Peyer's patch (tissue), 4 donors: ENCODE results near the gene CALN1. TPM values are rescaled to one million over a fixed set of nuclear protein-coding genes. Genes with fewer than 3 reads are reported as not detected.

Experiments used
- DNase-seq, 3 donors: peaks; one replicate each; pipeline ENCODE4 v3.0.0-alpha.2; 2017 to 2019
- H3K27ac ChIP-seq, 4 donors: fragments of 200-600 bp; sonication (generic); one replicate each; pipeline ENCODE4 v1.5.1; 2016 to 2019
- H3K27me3 ChIP-seq, 2 donors: fragments of 200-600 bp; sonication (generic); one replicate each; pipeline ENCODE4 v1.5.1; 2019
- H3K36me3 ChIP-seq, 3 donors: fragments of 200-600 bp; sonication (generic); one replicate each; pipeline ENCODE4 v1.5.1; 2016 to 2019
- H3K4me1 ChIP-seq, 4 donors: fragments of 200-600 bp; sonication (generic); one replicate each; pipeline ENCODE4 v1.5.1; 2016 to 2019
- H3K4me3 ChIP-seq, 4 donors: fragments of 200-600 bp; sonication (generic); 1 replicate in 3 of 4; 2 replicates in 1 of 4; pipeline ENCODE4 v1.5.1; 2016 to 2019; ENCODE audit warnings: mild to moderate bottlenecking in 1 of 4
- H3K9me3 ChIP-seq, 4 donors: fragments of 200-600 bp; sonication (generic); one replicate each; pipeline ENCODE4 v1.5.1; 2016 to 2019; ENCODE audit warnings: mild to moderate bottlenecking in 1 of 4
- CTCF ChIP-seq, 6 experiments: fragments of 450-650 bp in 4 of 6; fragments of 200-600 bp in 2 of 6; sonication (generic) in 1 of 6; IDR thresholded peaks; one replicate each; pipeline ENCODE4 v1.5.1; 2017 to 2019; ENCODE audit warnings: antibody characterized with exemption in 6 of 6, mild to moderate bottlenecking in 3 of 6, moderate library complexity in 1 of 6
- POLR2A ChIP-seq, 2 donors: fragments of 450-650 bp; IDR thresholded peaks; one replicate each; pipeline ENCODE4 v1.5.1; 2017; ENCODE audit warnings: antibody characterized with exemption in 2 of 2, mild to moderate bottlenecking in 2 of 2, moderate library complexity in 2 of 2
- total RNA-seq, 4 donors: library from RNA; depleted of rRNA; stranded (reverse); fragments of >200 nt; gene quantifications; one replicate each; pipeline ENCODE4 v1.1.0, GENCODE V29; 2016

The CALN1 gene
- total RNA-seq, 4 donors from 2014 or later, result 0.13 TPM; not detected in 3

- TF ChIP-seq CTCF (IDR thresholded peaks at IDR 0.05) (no peak), POLR2A (IDR thresholded peaks at IDR 0.05) (no peak)
Observed at GRCh38 chr7:72445075-72445474, 32.9 kb upstream of the CALN1 start.

GRCh38 chr7:72444026-72444776, 32.1 kb upstream of the CALN1 start:
- no peak for TF ChIP-seq CTCF (IDR thresholded peaks at IDR 0.05)
- no peak for TF ChIP-seq POLR2A (IDR thresholded peaks at IDR 0.05)
- H3K9me3 ChIP-seq, result no peaks in the 10 kb centered on the region
- H3K4me3 ChIP-seq, result no peak overlapping the region
- no peak overlapping the region for H3K27ac ChIP-seq
- H3K36me3 ChIP-seq, result no peaks in the 10 kb centered on the region
- DNase-seq, result no peak
- H3K27me3 ChIP-seq, result no peaks in the 10 kb centered on the region
- H3K4me1 ChIP-seq, result no peaks in the 10 kb centered on the region

More at GRCh38 chr7:72445075-72445474, 32.9 kb upstream of the CALN1 start:
- no peaks in the 10 kb centered on the region for H3K9me3 ChIP-seq
- no peak for DNase-seq
- H3K36me3 ChIP-seq, result no peaks in the 10 kb centered on the region
- H3K27ac ChIP-seq, result no peak overlapping the region
- no peaks in the 10 kb centered on the region for H3K4me1 ChIP-seq
- H3K4me3 ChIP-seq, result no peak overlapping the region
- no peaks in the 10 kb centered on the region for H3K27me3 ChIP-seq

GRCh38 chr7:72441791-72442190, 29.7 kb upstream of the CALN1 start:
- H3K27ac ChIP-seq, result no peak overlapping the region
- H3K4me1 ChIP-seq, result no peaks in the 10 kb centered on the region
- H3K4me3 ChIP-seq, result no peak overlapping the region
- no peaks in the 10 kb centered on the region for H3K36me3 ChIP-seq
- no peak for DNase-seq
- TF ChIP-seq CTCF (IDR thresholded peaks at IDR 0.05) (no peak), POLR2A (IDR thresholded peaks at IDR 0.05) (no peak)
- H3K9me3 ChIP-seq, result no peaks in the 10 kb centered on the region
- H3K27me3 ChIP-seq, result no peaks in the 10 kb centered on the region

- Histone ChIP-seq H3K4me1 (no peaks in the 10 kb centered on the region), H3K4me3 (no peak overlapping the region), H3K9me3 (no peaks in the 10 kb centered on the region), H3K27ac (no peak overlapping the region), H3K36me3 (no peaks in the 10 kb centered on the region), H3K27me3 (no peaks in the 10 kb centered on the region)
- DNase-seq, result no peak
- TF ChIP-seq CTCF (IDR thresholded peaks at IDR 0.05) (no peak), POLR2A (IDR thresholded peaks at IDR 0.05) (no peak)
Observed at GRCh38 chr7:72438491-72438890, 26.4 kb upstream of the CALN1 start.

GRCh38 chr7:72437610-72438009, 25.5 kb upstream of the CALN1 start:
- Histone ChIP-seq H3K27ac (no peak overlapping the region), H3K36me3 (no peaks in the 10 kb centered on the region), H3K27me3 (no peaks in the 10 kb centered on the region), H3K4me3 (no peak overlapping the region), H3K4me1 (no peaks in the 10 kb centered on the region), H3K9me3 (no peaks in the 10 kb centered on the region)
- TF ChIP-seq CTCF (IDR thresholded peaks at IDR 0.05), result no peak
- TF ChIP-seq POLR2A (IDR thresholded peaks at IDR 0.05), result no peak
- DNase-seq, result no peak
